MCF 10A (cell line): Measurements from ENCODE around the gene CTDSP2. TPM values are rescaled to one million over a fixed set of nuclear protein-coding genes. Genes with fewer than 3 reads are reported as not detected.
A peak's percentile ranks its signal among the peaks of the same experiment; 100 is the strongest.

Source experiments
- BruUV-seq: library from RNA; stranded (reverse); fragments of 400-500 nt; replicated peaks from 2 replicates; lab custom pipeline; 2021; lab: Mats Ljungman, UMichigan
- CTCF ChIA-PET: fragments of 300-600 bp; sonication (Branson Sonifier 250); formaldehyde crosslinking; extraction: SDS; loops from one replicate; lab custom pipeline; 2021; ENCODE audit warnings: antibody characterized with exemption, inconsistent platforms; lab: Yijun Ruan, JAX
- POLR2A ChIA-PET: fragments of 300-600, 350-650 bp; sonication (Branson Sonifier 250); formaldehyde crosslinking; extraction: SDS; loops from one replicate; lab custom pipeline; 2020; ENCODE audit warnings: antibody characterized with exemption, inconsistent platforms; lab: Yijun Ruan, JAX
- DNase-seq: peaks from one replicate; pipeline ENCODE4 v3.0.0-alpha.2; 2018; ENCODE audit not compliant: unreplicated experiment
- H3K27ac Mint-ChIP-seq: one replicate; pipeline ENCODE4 v1.8.0; 2022; ENCODE audit warnings: mild to moderate bottlenecking, low read depth, mixed read lengths; ENCODE audit not compliant: unreplicated experiment
- H3K27me3 Mint-ChIP-seq: one replicate; pipeline ENCODE4 v1.8.0; 2022; ENCODE audit warnings: mixed read lengths; ENCODE audit not compliant: insufficient read depth, unreplicated experiment
- H3K36me3 Mint-ChIP-seq: one replicate; pipeline ENCODE4 v1.8.0; 2022; ENCODE audit warnings: mild to moderate bottlenecking, moderate library complexity, mixed read lengths; ENCODE audit not compliant: insufficient read depth, unreplicated experiment
- H3K4me1 Mint-ChIP-seq: one replicate; pipeline ENCODE4 v1.8.0; 2022; ENCODE audit warnings: mixed read lengths; ENCODE audit not compliant: insufficient read depth, unreplicated experiment
- H3K4me3 Mint-ChIP-seq: one replicate; pipeline ENCODE4 v1.8.0; 2022; ENCODE audit warnings: mild to moderate bottlenecking, moderate library complexity, mixed read lengths; ENCODE audit not compliant: unreplicated experiment
- H3K9me3 Mint-ChIP-seq: one replicate; pipeline ENCODE4 v1.8.0; 2022; ENCODE audit warnings: mixed read lengths; ENCODE audit not compliant: unreplicated experiment
- CTCF ChIP-seq: fragments of 200-600 bp; IDR thresholded peaks from one replicate; pipeline ENCODE4 v1.8.0; 2022; ENCODE audit warnings: antibody characterized with exemption, mild to moderate bottlenecking; ENCODE audit not compliant: unreplicated experiment
- intact Hi-C: fragments of 100-400 bp; cut with micrococcal nuclease; formaldehyde crosslinking; loops from 2 replicates; pipeline ENCODE4 v1.14.1; 2022
- total RNA-seq: library from RNA; stranded (reverse); gene quantifications from 2 replicates; pipeline ENCODE4 v1.2.3, GENCODE V29; 2022

The CTDSP2 gene
- total RNA-seq, 1 experiment from 2014 or later, result 73.4 TPM

GRCh38 chr12:57835366-57836288 lies 10.9 kb downstream of the CTDSP2 start:
- H3K27ac Mint-ChIP-seq, result peak overlapping the region; percentile 59
- intact Hi-C loops, result no loop called here
- no peaks in the 10 kb centered on the region for H3K9me3 Mint-ChIP-seq
- ChIA-PET CTCF (interaction anchor here (0.8 to 6.8 kb wide), 7 partner anchors 9 to 69 kb away, joined by 3 to 138 read pairs (median 8); no protein-coding TSS in a partner anchor), POLR2A (interaction anchor here (0.7 to 3.4 kb wide), 13 partner anchors 10 to 68 kb away, joined by 3 to 38 read pairs (median 5); partner anchors contain the start of genes AVIL, CTDSP2 and TSFM)
- no peaks in the 10 kb centered on the region for H3K27me3 Mint-ChIP-seq
- DNase-seq, result no peak
- no TSS peak for BruUV-seq
- peak overlapping the region; percentile 46 for H3K4me3 Mint-ChIP-seq
- H3K36me3 Mint-ChIP-seq, result peaks cover 14% of the 10 kb centered on the region
- H3K4me1 Mint-ChIP-seq, result peaks cover 36% of the 10 kb centered on the region
- no peak for TF ChIP-seq CTCF

- no peak overlapping the region for H3K4me3 Mint-ChIP-seq
- ChIA-PET CTCF (interaction anchor here (0.7 to 6.8 kb wide), 5 partner anchors 31 to 305 kb away, joined by 4 to 138 read pairs (median 12); no protein-coding TSS in a partner anchor), POLR2A (interaction anchor here (1.3 kb wide), 1 partner anchor 63 kb away, joined by 5 read pairs; no protein-coding TSS in a partner anchor)
- peaks cover 23% of the 10 kb centered on the region for H3K36me3 Mint-ChIP-seq
- TF ChIP-seq CTCF, result no peak
- peaks cover 31% of the 10 kb centered on the region for H3K4me1 Mint-ChIP-seq
- intact Hi-C loops, result no loop called here
- H3K27ac Mint-ChIP-seq, result no peak overlapping the region
- H3K27me3 Mint-ChIP-seq, result no peaks in the 10 kb centered on the region
- no peaks in the 10 kb centered on the region for H3K9me3 Mint-ChIP-seq
- DNase-seq, result no peak
- BruUV-seq, result no TSS peak
Measured at GRCh38 chr12:57834086-57834876, 12.2 kb downstream of the CTDSP2 start.

GRCh38 chr12:57833672-57834071 lies 12.9 kb downstream of the CTDSP2 start:
- Mint-ChIP-seq H3K36me3 (peaks cover 29% of the 10 kb centered on the region), H3K4me3 (no peak overlapping the region), H3K4me1 (peaks cover 31% of the 10 kb centered on the region), H3K27me3 (no peaks in the 10 kb centered on the region), H3K9me3 (no peaks in the 10 kb centered on the region), H3K27ac (no peak overlapping the region)
- no TSS peak for BruUV-seq
- no peak for TF ChIP-seq CTCF
- ChIA-PET POLR2A (interaction anchor here (1.3 kb wide), 1 partner anchor 63 kb away, joined by 5 read pairs; no protein-coding TSS in a partner anchor), CTCF (interaction anchor here (0.9 to 6.8 kb wide), 7 partner anchors 9 to 71 kb away, joined by 3 to 138 read pairs (median 12); no protein-coding TSS in a partner anchor)
- intact Hi-C loops, result no loop called here
- no peak for DNase-seq
